Trophoblast cell (in vitro differentiated cells and primary cell): ENCODE measurements around the gene AFTPH.

ENCODE experiments used
- DNase-seq, 2 donors: peaks; one replicate each; pipeline ENCODE4 v3.0.0-alpha.2; 2016
- H2AFZ ChIP-seq: 2 replicates; pipeline ENCODE4 v1.6.1; 2013; ENCODE audit warnings: low read length, moderate library complexity, mild to moderate bottlenecking; ENCODE audit not compliant: insufficient read depth, poor library complexity
- H2AK5ac ChIP-seq: 2 replicates; pipeline ENCODE4 v1.6.1; 2013; ENCODE audit warnings: mild to moderate bottlenecking, low read length
- H2BK120ac ChIP-seq: 2 replicates; pipeline ENCODE4 v1.6.1; 2013; ENCODE audit warnings: low read length, mild to moderate bottlenecking, moderate library complexity; ENCODE audit not compliant: insufficient read depth, poor library complexity
- H2BK12ac ChIP-seq: 2 replicates; pipeline ENCODE4 v1.6.1; 2013; ENCODE audit warnings: mild to moderate bottlenecking, low read length, moderate library complexity
- H2BK5ac ChIP-seq: 2 replicates; pipeline ENCODE4 v1.6.1; 2013; ENCODE audit warnings: low read length, low read depth, moderate library complexity, mild to moderate bottlenecking; ENCODE audit not compliant: poor library complexity
- H3K14ac ChIP-seq: 2 replicates; pipeline ENCODE4 v1.6.1; 2013; ENCODE audit warnings: mild to moderate bottlenecking, low read length
- H3K18ac ChIP-seq: 2 replicates; pipeline ENCODE4 v1.6.1; 2013; ENCODE audit warnings: mild to moderate bottlenecking, low read length
- H3K23ac ChIP-seq: 2 replicates; pipeline ENCODE4 v1.6.1; 2013; ENCODE audit warnings: low read length
- H3K27ac ChIP-seq: 2 replicates; pipeline ENCODE4 v1.5.1; 2013; ENCODE audit warnings: low read depth, mild to moderate bottlenecking, inconsistent platforms, low read length, moderate library complexity
- H3K27me3 ChIP-seq: 2 replicates; pipeline ENCODE4 v1.6.1; 2013; ENCODE audit warnings: inconsistent platforms, mild to moderate bottlenecking, low read length, moderate library complexity; ENCODE audit not compliant: insufficient read depth
- H3K36me3 ChIP-seq, 2 experiments: 1 replicate in 1 of 2; 2 replicates in 1 of 2; pipeline ENCODE4 v1.6.1; 2013; ENCODE audit warnings: low read length in 2 of 2, mild to moderate bottlenecking in 2 of 2, moderate library complexity in 1 of 2; ENCODE audit not compliant: insufficient read depth in 2 of 2, control insufficient read depth in 1 of 2
- H3K4ac ChIP-seq: 2 replicates; pipeline ENCODE4 v1.6.1; 2013; ENCODE audit warnings: low read depth, mild to moderate bottlenecking, low read length, moderate library complexity
- H3K4me1 ChIP-seq, 2 experiments: 1 replicate in 1 of 2; 2 replicates in 1 of 2; pipeline ENCODE4 v1.6.1; 2013; ENCODE audit warnings: low read length in 2 of 2, mild to moderate bottlenecking in 2 of 2, moderate library complexity in 1 of 2; ENCODE audit not compliant: insufficient read depth in 2 of 2, control insufficient read depth in 1 of 2
- H3K4me2 ChIP-seq: 2 replicates; pipeline ENCODE4 v1.6.1; 2013; ENCODE audit warnings: inconsistent platforms, mild to moderate bottlenecking, low read length, moderate library complexity
- H3K4me3 ChIP-seq: 2 replicates; pipeline ENCODE4 v1.5.1; 2013; ENCODE audit warnings: mild to moderate bottlenecking, low read depth, low read length, inconsistent platforms
- H3K79me1 ChIP-seq: one replicate; pipeline ENCODE4 v1.6.1; 2013; ENCODE audit warnings: low read length
- H3K79me2 ChIP-seq: 2 replicates; pipeline ENCODE4 v1.6.1; 2013; ENCODE audit warnings: low read length, mild to moderate bottlenecking; ENCODE audit not compliant: control insufficient read depth, insufficient read depth, poor library complexity
- H3K9ac ChIP-seq: 2 replicates; pipeline ENCODE4 v1.6.1; 2013; ENCODE audit warnings: mild to moderate bottlenecking, low read length
- H3K9me3 ChIP-seq: 2 replicates; pipeline ENCODE4 v1.6.1; 2013; ENCODE audit warnings: low read depth, mild to moderate bottlenecking, control low read depth, inconsistent platforms, low read length; ENCODE audit not compliant: insufficient read depth
- H4K12ac ChIP-seq: 2 replicates; pipeline ENCODE4 v1.6.1; 2013; ENCODE audit warnings: low read depth, mild to moderate bottlenecking, low read length, moderate library complexity
- H4K8ac ChIP-seq: 2 replicates; pipeline ENCODE4 v1.6.1; 2013; ENCODE audit warnings: low read depth, mild to moderate bottlenecking, low read length, moderate library complexity
- H4K91ac ChIP-seq: one replicate; pipeline ENCODE4 v1.6.1; 2013; ENCODE audit warnings: low read depth, mild to moderate bottlenecking, low read length, moderate library complexity
- WGBS: extraction: QIAGEN DNeasy Blood & Tissue Kit; methylation state at CpG from one replicate; pipeline ENCODE4 v1.1.7; 2013; ENCODE audit warnings: missing lambda C conversion rate; ENCODE audit not compliant: insufficient read length, insufficient coverage; ENCODE audit errors: extremely low coverage; 5-methylcytosine and 5-hydroxymethylcytosine counted together

The AFTPH gene

DNA sequence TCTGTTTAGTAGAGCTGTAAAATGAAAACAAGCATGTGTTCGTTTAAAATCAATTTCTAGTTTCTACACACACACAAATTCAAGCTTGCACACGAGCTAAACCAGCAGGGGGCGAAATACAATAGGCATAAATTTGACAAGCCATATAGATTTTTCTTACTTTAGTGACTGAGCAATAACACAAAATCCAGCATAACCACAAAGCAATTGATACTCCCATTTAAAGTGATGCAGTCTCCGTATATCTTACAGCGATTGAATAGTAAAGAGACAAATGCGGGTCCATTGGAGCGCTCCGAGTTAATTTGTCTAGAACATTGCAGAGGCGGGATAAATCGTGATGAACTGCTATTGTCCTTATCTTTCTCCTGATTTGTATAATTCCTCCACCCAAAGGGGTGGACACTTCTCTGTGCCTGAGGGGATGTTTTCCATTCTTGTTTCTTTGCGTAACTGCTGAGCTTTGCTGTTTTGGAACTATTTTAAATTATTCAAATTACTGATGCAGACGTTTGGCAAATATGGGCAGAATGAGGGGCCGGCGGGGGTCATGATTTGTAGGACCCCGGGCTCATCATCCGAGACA lies 1.2 kb upstream of the AFTPH start:
- Histone ChIP-seq H3K4ac (no peak overlapping the region), H3K4me1 (peaks cover 0 to 3% of the 10 kb centered on the region in 2 experiments), H3K36me3 (no peaks in the 10 kb centered on the region), H2AFZ (peak overlapping the region; percentile 17), H3K79me1 (peaks cover 8% of the 10 kb centered on the region), H3K27me3 (no peaks in the 10 kb centered on the region), H3K27ac (no peak overlapping the region), H3K18ac (no peak overlapping the region), H3K9me3 (no peaks in the 10 kb centered on the region), H4K12ac (no peak overlapping the region), H2BK120ac (no peak overlapping the region), H3K23ac (no peak overlapping the region), H3K9ac (no peak overlapping the region), H4K8ac (no peak overlapping the region), H3K4me3 (no peak overlapping the region), H2BK5ac (no peak overlapping the region), H2AK5ac (no peak overlapping the region), H3K14ac (no peak overlapping the region), H3K79me2 (peaks cover 9% of the 10 kb centered on the region), H2BK12ac (no peak overlapping the region), H4K91ac (no peak overlapping the region), H3K4me2 (peak overlapping the region; percentile 94)
- WGBS = no CpG with 5 or more reads among the region's 16 CpGs
- DNase-seq = peak; percentile 80 to 98

DNA sequence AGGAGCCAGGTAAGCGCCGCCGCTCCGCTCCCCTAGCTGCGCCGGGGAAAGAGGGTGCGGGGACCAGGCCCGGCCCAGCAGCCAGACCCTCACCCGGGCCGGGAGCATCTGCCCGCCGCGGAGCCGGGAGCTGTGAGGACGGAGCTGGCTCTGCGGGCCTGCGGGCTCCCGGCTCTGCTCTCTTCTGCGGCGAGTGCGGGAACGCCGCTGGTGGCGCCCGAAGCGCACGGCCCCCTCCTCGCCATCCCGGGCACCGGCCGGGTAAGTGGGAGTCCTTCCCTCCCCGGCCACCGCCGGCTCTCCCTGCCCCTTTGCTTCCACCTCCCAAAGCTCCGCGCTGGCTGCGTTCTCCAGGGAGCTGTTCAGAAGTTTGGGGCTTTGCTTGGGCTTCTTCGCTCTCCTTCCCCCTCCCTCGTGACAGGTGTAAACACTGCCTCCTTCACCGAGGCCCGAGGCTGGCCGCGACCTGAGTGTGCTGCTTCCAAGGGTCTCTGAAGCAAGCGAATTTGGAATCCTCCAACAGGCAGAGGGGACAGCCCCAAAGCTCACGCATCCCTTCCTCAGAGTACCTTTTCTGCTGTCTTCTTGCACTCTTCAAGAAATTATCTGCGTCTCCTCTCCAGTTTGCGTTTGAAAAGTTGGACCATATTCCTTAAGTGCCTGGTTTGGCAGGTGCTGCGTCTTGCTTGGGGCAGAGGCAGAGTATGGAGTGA lies 632 bp downstream of the AFTPH start:
- Histone ChIP-seq H3K27me3 (no peaks in the 10 kb centered on the region), H3K4me3 (peak overlapping the region; percentile 96), H3K9ac (peak overlapping the region; percentile 92), H2AK5ac (no peak overlapping the region), H3K23ac (no peak overlapping the region), H4K8ac (peak overlapping the region; percentile 94), H3K36me3 (peaks cover 0 to 2% of the 10 kb centered on the region in 2 experiments), H3K79me1 (peaks cover 8% of the 10 kb centered on the region), H3K4me1 (peaks cover 0 to 3% of the 10 kb centered on the region in 2 experiments), H3K18ac (peak overlapping the region; percentile 65), H3K14ac (peak overlapping the region; percentile 81), H3K4me2 (peak overlapping the region; percentile 84), H2BK5ac (peak overlapping the region; percentile 67), H2BK12ac (no peak overlapping the region), H3K79me2 (peaks cover 9% of the 10 kb centered on the region), H4K91ac (peak overlapping the region; percentile 67), H3K4ac (peak overlapping the region; percentile 58), H3K9me3 (no peaks in the 10 kb centered on the region), H4K12ac (peak overlapping the region; percentile 79), H2AFZ (peak overlapping the region; percentile 81), H2BK120ac (peak overlapping the region; percentile 29), H3K27ac (peak overlapping the region; percentile 80)
- peak; percentile 49 to 69 for DNase-seq
- no CpG with 5 or more reads among the region's 48 CpGs for WGBS

GRCh38 chr2:64525317-64525613 lies 1.1 kb downstream of the AFTPH start:
- Histone ChIP-seq H3K18ac (no peak overlapping the region), H2AFZ (peak overlapping the region; percentile 81), H3K79me2 (peaks cover 9% of the 10 kb centered on the region), H3K27me3 (no peaks in the 10 kb centered on the region), H3K9ac (no peak overlapping the region), H2BK120ac (no peak overlapping the region), H2BK5ac (no peak overlapping the region), H4K12ac (no peak overlapping the region), H4K8ac (no peak overlapping the region), H3K4me1 (peaks cover 0 to 3% of the 10 kb centered on the region in 2 experiments), H3K36me3 (peaks cover 0 to 2% of the 10 kb centered on the region in 2 experiments), H3K4ac (peak overlapping the region; percentile 58), H3K9me3 (no peaks in the 10 kb centered on the region), H2BK12ac (no peak overlapping the region), H3K23ac (no peak overlapping the region), H4K91ac (no peak overlapping the region), H3K79me1 (peaks cover 8% of the 10 kb centered on the region), H3K4me2 (peak overlapping the region; percentile 84), H3K14ac (no peak overlapping the region), H3K4me3 (peak overlapping the region; percentile 96), H2AK5ac (no peak overlapping the region), H3K27ac (no peak overlapping the region)
- peak in 1 of 2 donors; percentile 48 for DNase-seq
- no CpG with 5 or more reads among the region's 4 CpGs for WGBS

DNA sequence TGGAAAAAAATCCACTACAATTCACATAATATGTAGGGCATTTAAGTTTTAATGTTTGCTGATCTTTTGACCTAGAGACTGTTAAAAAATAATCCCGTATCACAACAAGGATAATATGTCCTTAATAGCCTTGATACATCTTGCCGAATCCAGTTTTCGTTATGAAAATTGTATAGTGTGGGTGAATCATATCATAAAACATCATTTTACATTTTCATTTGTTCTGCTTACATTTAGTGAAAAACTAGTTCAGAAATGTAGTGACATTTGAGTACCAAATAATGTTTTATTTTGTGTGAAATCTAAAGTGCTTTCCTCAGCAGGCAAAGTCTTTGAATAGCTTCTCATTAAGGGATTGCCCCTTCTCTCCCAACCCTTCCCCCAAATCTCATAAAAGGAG lies 1.9 kb downstream of the AFTPH start:
- H3K18ac ChIP-seq = no peak overlapping the region
- no CpG with 5 or more reads among the region's 3 CpGs for WGBS
- H4K91ac ChIP-seq = no peak overlapping the region
- no peak for DNase-seq
- H3K4me3 ChIP-seq = no peak overlapping the region
- peaks cover 9% of the 10 kb centered on the region for H3K79me2 ChIP-seq
- H3K4me1 ChIP-seq = peaks cover 0 to 3% of the 10 kb centered on the region in 2 experiments
- no peaks in the 10 kb centered on the region for H3K27me3 ChIP-seq
- H2BK5ac ChIP-seq = no peak overlapping the region
- H4K12ac ChIP-seq = no peak overlapping the region
- no peak overlapping the region for H2BK12ac ChIP-seq
- H2AFZ ChIP-seq = no peak overlapping the region
- no peak overlapping the region for H3K4ac ChIP-seq
- no peak overlapping the region for H3K4me2 ChIP-seq
- H3K36me3 ChIP-seq = peaks cover 0 to 2% of the 10 kb centered on the region in 2 experiments
- peaks cover 8% of the 10 kb centered on the region for H3K79me1 ChIP-seq
- no peak overlapping the region for H2BK120ac ChIP-seq
- no peak overlapping the region for H3K27ac ChIP-seq
- H3K14ac ChIP-seq = no peak overlapping the region
- H4K8ac ChIP-seq = no peak overlapping the region
- H2AK5ac ChIP-seq = no peak overlapping the region
- H3K23ac ChIP-seq = no peak overlapping the region
- H3K9me3 ChIP-seq = no peaks in the 10 kb centered on the region
- H3K9ac ChIP-seq = no peak overlapping the region
